A673 (cell line): ENCODE measurements around the gene CCDC61. TPM values are rescaled to one million over a fixed set of nuclear protein-coding genes. Genes with fewer than 3 reads are reported as not detected.

ENCODE experiments used
- BruUV-seq: library from RNA; stranded (reverse); fragments of 400-500 nt; replicated peaks from 2 replicates; lab custom pipeline; 2021; lab: Mats Ljungman, UMichigan
- CTCF ChIA-PET: fragments of 300-600 bp; sonication (Branson Sonifier 250); formaldehyde crosslinking; loops from one replicate; lab custom pipeline; 2022; ENCODE audit warnings: antibody characterized with exemption; lab: Charles Lee
- POLR2A ChIA-PET: fragments of 300-600 bp; sonication (Branson Sonifier 250); formaldehyde crosslinking; loops from one replicate; lab custom pipeline; 2022; ENCODE audit warnings: antibody characterized with exemption; ENCODE audit not compliant: low non-redundant PET; lab: Charles Lee
- DNase-seq: peaks from one replicate; pipeline ENCODE4 v3.0.0-alpha.2; 2015; ENCODE audit warnings: low spot score
- H3K27ac ChIP-seq: fragments of 200-600 bp; sonication (generic); 2 replicates; pipeline ENCODE4 v1.5.1; 2016; ENCODE audit warnings: mixed run types, low read depth, mild to moderate bottlenecking, mixed read lengths, antibody characterized with exemption, low read length; ENCODE audit not compliant: poor library complexity, severe bottlenecking
- H3K27me3 ChIP-seq: fragments of 200-600 bp; sonication (generic); replicated peaks from 2 replicates; pipeline ENCODE4 v1.6.1; 2017; ENCODE audit warnings: mixed run types, low read depth, mild to moderate bottlenecking, mixed read lengths, antibody characterized with exemption, low read length; ENCODE audit not compliant: insufficient read depth, poor library complexity
- H3K36me3 ChIP-seq: fragments of 200-600 bp; sonication (generic); 2 replicates; pipeline ENCODE4 v1.6.1; 2016; ENCODE audit warnings: mixed run types, mild to moderate bottlenecking, mixed read lengths, antibody characterized with exemption, low read length; ENCODE audit not compliant: insufficient read depth, poor library complexity, severe bottlenecking
- H3K4me1 ChIP-seq: fragments of 200-600 bp; sonication (generic); 2 replicates; pipeline ENCODE4 v1.6.1; 2017; ENCODE audit warnings: mixed run types, mild to moderate bottlenecking, mixed read lengths, antibody characterized with exemption, low read length; ENCODE audit not compliant: insufficient read depth, poor library complexity, severe bottlenecking
- H3K4me3 ChIP-seq: fragments of 200-600 bp; sonication (generic); 2 replicates; pipeline ENCODE4 v1.5.1; 2016; ENCODE audit warnings: low read depth, mixed run types, mild to moderate bottlenecking, mixed read lengths, low read length; ENCODE audit not compliant: poor library complexity, severe bottlenecking
- H3K9me3 ChIP-seq: fragments of 200-600 bp; sonication (generic); 2 replicates; pipeline ENCODE4 v1.6.1; 2016; ENCODE audit warnings: mixed run types, low read depth, mild to moderate bottlenecking, mixed read lengths, antibody characterized with exemption, low read length; ENCODE audit not compliant: poor library complexity, severe bottlenecking
- EZH2 ChIP-seq: fragments of 200-600 bp; sonication (generic); IDR thresholded peaks from 2 replicates; pipeline ENCODE4 v1.6.1; 2017; ENCODE audit warnings: borderline replicate concordance, low read depth, mild to moderate bottlenecking, mixed read lengths, antibody characterized with exemption, low read length; ENCODE audit not compliant: poor library complexity, severe bottlenecking
- intact Hi-C: fragments of 100-400 bp; cut with micrococcal nuclease; formaldehyde crosslinking; loops from one replicate; pipeline ENCODE4 v1.10.0; 2022; ENCODE audit not compliant: unreplicated experiment
- total RNA-seq: library from RNA; stranded (reverse); gene quantifications from 2 replicates; pipeline ENCODE4 v1.2.3, GENCODE V29; 2021
- TF ChIP-seq, protein P1 (sequence below): fragments of 300-800, 200-600 bp; sonication (generic); conservative IDR thresholded peaks from 2 replicates; pipeline ENCODE4 v1.5.1; 2017; ENCODE audit warnings: low read depth, mild to moderate bottlenecking, antibody characterized with exemption, low read length, moderate library complexity, mixed read lengths

The CCDC61 gene
- total RNA-seq, 1 experiment from 2014 or later, result 16.5 TPM

DNA sequence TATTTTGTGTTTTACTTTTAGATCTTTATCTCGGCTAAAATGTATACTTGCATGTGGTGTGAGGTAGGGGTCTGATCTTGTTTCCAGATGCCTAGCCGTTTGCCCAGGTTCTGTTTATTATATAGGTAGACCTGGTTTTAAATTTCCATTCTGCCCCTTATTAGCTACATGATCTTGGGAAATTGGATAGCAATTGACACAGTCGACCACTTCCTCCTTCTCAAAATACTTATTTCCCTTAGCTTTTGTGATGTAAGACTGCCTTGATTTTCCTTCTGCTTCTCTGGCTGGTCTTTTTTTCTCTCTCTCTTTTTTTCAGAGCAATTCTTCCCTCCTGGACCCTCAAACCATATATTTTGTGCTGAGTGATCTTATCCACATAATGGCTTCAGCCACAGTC, 30.6 kb downstream of the CCDC61 start:
- ChIA-PET POLR2A (no interaction called here), CTCF (interaction anchor here (1.1 kb wide), 1 partner anchor 11 kb away, joined by 4 read pairs; no protein-coding TSS in a partner anchor)
- DNase-seq, result no peak
- H3K27me3 ChIP-seq, result peaks cover 3% of the 10 kb centered on the region
- no peaks in the 10 kb centered on the region for H3K9me3 ChIP-seq
- intact Hi-C loops, result no loop called here
- no peaks in the 10 kb centered on the region for H3K36me3 ChIP-seq
- H3K27ac ChIP-seq, result no peak overlapping the region
- TF ChIP-seq, protein P1, sequence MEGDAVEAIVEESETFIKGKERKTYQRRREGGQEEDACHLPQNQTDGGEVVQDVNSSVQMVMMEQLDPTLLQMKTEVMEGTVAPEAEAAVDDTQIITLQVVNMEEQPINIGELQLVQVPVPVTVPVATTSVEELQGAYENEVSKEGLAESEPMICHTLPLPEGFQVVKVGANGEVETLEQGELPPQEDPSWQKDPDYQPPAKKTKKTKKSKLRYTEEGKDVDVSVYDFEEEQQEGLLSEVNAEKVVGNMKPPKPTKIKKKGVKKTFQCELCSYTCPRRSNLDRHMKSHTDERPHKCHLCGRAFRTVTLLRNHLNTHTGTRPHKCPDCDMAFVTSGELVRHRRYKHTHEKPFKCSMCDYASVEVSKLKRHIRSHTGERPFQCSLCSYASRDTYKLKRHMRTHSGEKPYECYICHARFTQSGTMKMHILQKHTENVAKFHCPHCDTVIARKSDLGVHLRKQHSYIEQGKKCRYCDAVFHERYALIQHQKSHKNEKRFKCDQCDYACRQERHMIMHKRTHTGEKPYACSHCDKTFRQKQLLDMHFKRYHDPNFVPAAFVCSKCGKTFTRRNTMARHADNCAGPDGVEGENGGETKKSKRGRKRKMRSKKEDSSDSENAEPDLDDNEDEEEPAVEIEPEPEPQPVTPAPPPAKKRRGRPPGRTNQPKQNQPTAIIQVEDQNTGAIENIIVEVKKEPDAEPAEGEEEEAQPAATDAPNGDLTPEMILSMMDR, result no peak
- TF ChIP-seq EZH2, result no peak
- H3K4me3 ChIP-seq, result no peak overlapping the region
- no TSS peak for BruUV-seq
- no peaks in the 10 kb centered on the region for H3K4me1 ChIP-seq

DNA sequence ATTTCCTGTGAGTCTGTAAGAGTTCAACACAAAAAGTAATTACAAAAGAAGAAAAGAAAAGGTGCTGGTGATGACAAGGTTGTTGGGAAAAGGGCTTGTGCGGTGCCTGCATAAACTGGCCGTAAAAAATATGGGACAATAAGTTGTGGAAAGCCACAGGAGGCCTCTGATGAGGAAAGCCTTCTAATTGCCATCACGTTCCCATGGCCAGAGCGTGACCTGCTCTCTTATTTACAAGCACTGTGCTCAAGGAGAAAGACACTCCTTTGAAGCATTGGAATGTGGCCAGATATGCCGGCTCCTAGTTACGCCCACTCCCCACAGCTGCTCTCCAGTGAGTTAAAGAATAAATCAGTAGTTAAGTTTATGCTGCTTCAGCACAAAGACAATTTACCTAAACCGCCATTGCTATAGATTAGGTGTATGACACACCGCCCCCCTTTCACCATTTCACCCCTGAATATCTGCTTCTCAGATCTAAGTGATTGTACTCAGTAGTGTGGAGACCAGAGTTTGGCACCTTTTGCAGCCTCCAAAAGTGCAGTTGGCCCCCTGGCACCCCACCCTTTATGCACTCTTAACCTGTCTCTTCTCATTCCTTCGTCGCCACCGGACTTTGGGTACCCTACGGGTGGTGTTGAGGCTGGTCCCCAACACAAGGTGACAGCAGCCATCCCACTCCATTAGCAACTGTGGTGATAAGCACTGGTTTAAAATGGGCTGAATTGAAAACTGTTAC, 35.7 kb downstream of the CCDC61 start:
- POLR2A ChIA-PET, result no interaction called here
- DNase-seq, result no peak
- BruUV-seq, result no TSS peak
- Histone ChIP-seq H3K4me3 (no peak overlapping the region), H3K27me3 (no peaks in the 10 kb centered on the region), H3K27ac (no peak overlapping the region), H3K36me3 (no peaks in the 10 kb centered on the region), H3K4me1 (no peaks in the 10 kb centered on the region), H3K9me3 (no peaks in the 10 kb centered on the region)
- intact Hi-C loops, result no loop called here
- TF ChIP-seq EZH2, result no peak
- TF ChIP-seq, protein P1, result no peak
- CTCF ChIA-PET, result no interaction called here

DNA sequence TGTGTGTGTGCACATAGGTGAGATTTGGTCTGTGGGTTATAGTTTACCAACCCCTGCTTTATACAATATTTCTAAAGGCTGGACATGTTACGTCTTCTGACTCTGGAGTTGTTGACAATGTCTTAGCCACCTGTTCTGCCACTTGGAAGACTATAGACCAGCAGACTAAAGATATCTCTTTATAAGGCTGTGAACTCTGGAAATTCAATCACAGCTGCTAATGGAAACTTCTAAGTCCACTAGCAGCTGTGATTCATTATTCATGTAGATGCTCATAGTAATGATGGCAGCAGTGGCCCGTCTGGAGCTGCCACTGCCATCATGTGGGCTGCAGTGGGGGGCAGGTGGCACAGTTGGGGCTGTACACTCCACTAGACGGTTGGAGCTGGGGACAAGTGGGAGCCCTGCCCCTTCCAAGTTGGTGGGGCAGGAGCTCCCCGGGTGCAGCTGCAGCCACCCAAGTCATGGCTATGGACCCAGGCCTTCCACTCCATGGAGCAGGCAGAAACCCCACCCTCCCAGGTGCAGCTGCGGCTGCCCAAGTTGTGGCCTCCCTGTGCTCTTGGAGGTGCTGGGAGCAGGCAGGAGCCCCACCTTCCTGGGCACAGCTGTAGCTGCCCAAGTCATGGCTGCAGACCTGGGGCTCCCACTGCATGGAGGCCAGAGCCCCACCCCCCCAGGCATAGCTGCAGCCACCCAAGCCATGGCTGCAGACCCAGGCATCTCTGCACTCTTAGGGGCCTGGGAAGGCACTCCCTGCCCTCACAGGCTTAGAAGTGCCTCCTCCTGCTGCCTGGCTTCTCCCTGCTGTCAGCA, 36.7 kb downstream of the CCDC61 start:
- no TSS peak for BruUV-seq
- Histone ChIP-seq H3K27ac (no peak overlapping the region), H3K9me3 (no peaks in the 10 kb centered on the region), H3K27me3 (no peaks in the 10 kb centered on the region), H3K36me3 (no peaks in the 10 kb centered on the region), H3K4me3 (no peak overlapping the region), H3K4me1 (no peaks in the 10 kb centered on the region)
- ChIA-PET CTCF (interaction anchor here (0.6 kb wide), 1 partner anchor 11 kb away, joined by 3 read pairs; no protein-coding TSS in a partner anchor), POLR2A (no interaction called here)
- intact Hi-C loops, result no loop called here
- DNase-seq, result no peak
- no peak for TF ChIP-seq EZH2
- TF ChIP-seq, protein P1, result no peak
